Tibial nerve (tissue), 4 donors: ENCODE data around the gene MYO1H. TPM values are rescaled to one million over a fixed set of nuclear protein-coding genes. Genes with fewer than 3 reads are reported as not detected.

Experiments used
- DNase-seq, 2 donors: peaks; one replicate each; pipeline ENCODE4 v3.0.0-alpha.2; 2019; ENCODE audit warnings: low spot score in 2 of 2
- H3K27ac ChIP-seq, 4 donors: fragments of 200-600 bp; sonication (generic) in 3 of 4; one replicate each; pipeline ENCODE4 v1.5.1; 2017 to 2019; ENCODE audit warnings: mild to moderate bottlenecking in 1 of 4
- H3K27me3 ChIP-seq, 2 donors: fragments of 200-600 bp; sonication (generic) in 1 of 2; one replicate each; pipeline versions ENCODE4 v1.5.1 to v1.6.0; 2017 to 2019
- H3K36me3 ChIP-seq, 3 donors: fragments of 200-600 bp; sonication (generic); one replicate each; pipeline ENCODE4 v1.5.1; 2018 to 2019
- H3K4me1 ChIP-seq, 4 donors: fragments of 200-600 bp; sonication (generic) in 3 of 4; one replicate each; pipeline ENCODE4 v1.5.1; 2017 to 2019
- H3K4me3 ChIP-seq, 4 donors: fragments of 200-600 bp; sonication (generic) in 3 of 4; one replicate each; pipeline ENCODE4 v1.5.1; 2017 to 2019; ENCODE audit warnings: mild to moderate bottlenecking in 1 of 4, moderate library complexity in 1 of 4
- H3K9me3 ChIP-seq, 4 donors: fragments of 200-600 bp; sonication (generic) in 3 of 4; one replicate each; pipeline ENCODE4 v1.5.1; 2017 to 2019
- CTCF ChIP-seq, 5 experiments: fragments of 200-600 bp in 3 of 5; fragments of 450-650 bp in 2 of 5; sonication (generic) in 3 of 5; IDR thresholded peaks; one replicate each; pipeline ENCODE4 v1.5.1; 2016 to 2019; ENCODE audit warnings: antibody characterized with exemption in 5 of 5, mild to moderate bottlenecking in 3 of 5, moderate library complexity in 2 of 5
- EP300 ChIP-seq, 2 donors: sonication (generic); formaldehyde crosslinking; IDR thresholded peaks; one replicate each; pipeline ENCODE4 v1.6.1; 2017; ENCODE audit warnings: antibody characterized with exemption in 2 of 2, mild to moderate bottlenecking in 1 of 2
- POLR2A ChIP-seq, 2 donors: fragments of 450-650 bp; IDR thresholded peaks; one replicate each; pipeline ENCODE4 v1.6.1; 2017; ENCODE audit warnings: antibody characterized with exemption in 2 of 2, mild to moderate bottlenecking in 2 of 2, moderate library complexity in 2 of 2
- WGBS, 2 donors: methylation state at CpG; one replicate each; pipeline ENCODE4 v1.1.5; 2018; 5-methylcytosine and 5-hydroxymethylcytosine counted together
- total RNA-seq, 4 donors: library from RNA; depleted of rRNA; stranded (reverse); fragments of >200 nt; gene quantifications; one replicate each; pipeline ENCODE4 v1.1.0, GENCODE V29; 2016

MYO1H gene
- total RNA-seq, 4 donors from 2014 or later, result 0.20 TPM; not detected in 3

DNA sequence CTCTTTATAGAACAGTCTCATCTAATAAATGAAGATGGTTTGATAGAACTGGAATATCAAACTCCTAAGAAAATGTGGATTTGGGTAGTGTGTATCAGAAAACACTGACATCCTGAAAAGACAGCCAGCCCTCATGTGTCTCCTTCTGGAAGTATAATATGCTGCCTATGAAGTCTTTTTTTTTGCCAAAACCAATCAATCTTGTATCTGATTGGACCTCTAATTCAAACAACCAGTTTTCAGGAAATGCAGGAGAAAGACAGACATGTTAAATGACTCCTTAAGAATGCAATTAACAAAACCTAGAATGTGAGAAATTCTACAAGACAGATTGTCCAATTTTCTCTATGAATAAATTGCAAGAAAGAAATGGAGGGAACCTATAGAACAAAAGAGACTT, 34.3 kb downstream of the MYO1H start:
- Histone ChIP-seq H3K27ac (no peak overlapping the region), H3K4me1 (peaks cover 0 to 14% (median 0%) of the 10 kb centered on the region in 4 donors), H3K4me3 (no peak overlapping the region), H3K36me3 (no peaks in the 10 kb centered on the region), H3K9me3 (no peaks in the 10 kb centered on the region), H3K27me3 (peaks cover 0 to 14% of the 10 kb centered on the region in 2 donors)
- TF ChIP-seq CTCF (IDR thresholded peaks at IDR 0.05), result no peak
- no peak for TF ChIP-seq EP300 (IDR thresholded peaks at IDR 0.05)
- TF ChIP-seq POLR2A (IDR thresholded peaks at IDR 0.05), result no peak
- DNase-seq, result no peak

DNA sequence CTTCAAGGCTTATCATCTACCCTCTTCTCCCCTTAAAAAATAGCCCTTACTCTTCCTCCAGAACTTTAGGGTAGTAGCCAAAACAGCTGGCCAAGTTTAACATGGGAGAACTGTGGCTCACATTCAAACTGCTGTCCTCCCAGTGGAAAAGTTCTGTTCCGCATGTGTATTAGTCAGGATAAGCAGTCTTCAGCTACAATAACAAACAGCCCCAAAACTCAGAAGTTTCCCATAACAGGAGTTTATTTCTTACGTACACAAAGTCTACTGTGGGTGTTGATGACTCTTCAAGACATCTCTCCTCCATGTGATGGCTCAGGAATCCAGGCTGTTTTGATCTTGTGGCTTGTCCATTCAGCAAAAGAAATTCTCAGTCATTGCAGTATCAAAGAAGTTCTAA, 35.5 kb downstream of the MYO1H start:
- WGBS, 2 donors, result 70 to 91% methylated on average over 2 of the region's 2 CpGs
- Histone ChIP-seq H3K27ac (no peak overlapping the region), H3K4me1 (peaks cover 0 to 14% (median 0%) of the 10 kb centered on the region in 4 donors), H3K27me3 (peaks cover 0 to 12% of the 10 kb centered on the region in 2 donors), H3K36me3 (no peaks in the 10 kb centered on the region), H3K4me3 (no peak overlapping the region), H3K9me3 (no peaks in the 10 kb centered on the region)
- no peak for DNase-seq
- TF ChIP-seq CTCF (IDR thresholded peaks at IDR 0.05), result no peak
- no peak for TF ChIP-seq POLR2A (IDR thresholded peaks at IDR 0.05)
- TF ChIP-seq EP300 (IDR thresholded peaks at IDR 0.05), result no peak

- Histone ChIP-seq H3K27ac (peak overlapping the region in 1 of 4 donors; percentile 63), H3K9me3 (no peaks in the 10 kb centered on the region), H3K27me3 (peaks cover 0 to 6% of the 10 kb centered on the region in 2 donors), H3K36me3 (no peaks in the 10 kb centered on the region), H3K4me3 (no peak overlapping the region), H3K4me1 (peaks cover 0 to 14% (median 0%) of the 10 kb centered on the region in 4 donors)
- DNase-seq, result peak in 1 of 2 donors; percentile 19
- WGBS, 2 donors, result 18 to 26% methylated on average over 8 of the region's 8 CpGs
- no peak for TF ChIP-seq POLR2A (IDR thresholded peaks at IDR 0.05)
- peak in 1 of 2 donors; percentile 62 for TF ChIP-seq EP300 (IDR thresholded peaks at IDR 0.05)
- peak; percentile 34 to 69 (median 40) for TF ChIP-seq CTCF (IDR thresholded peaks at IDR 0.05)
Observed at GRCh38 chr12:109385339-109386058, 37.8 kb downstream of the MYO1H start.

- Histone ChIP-seq H3K9me3 (no peaks in the 10 kb centered on the region), H3K36me3 (no peaks in the 10 kb centered on the region), H3K4me3 (no peak overlapping the region), H3K27me3 (peaks cover 0 to 6% of the 10 kb centered on the region in 2 donors), H3K4me1 (peaks cover 0 to 14% (median 0%) of the 10 kb centered on the region in 4 donors), H3K27ac (peak overlapping the region in 1 of 4 donors; percentile 63)
- WGBS, 2 donors, result 21 to 26% methylated on average over 5 of the region's 5 CpGs
- DNase-seq, result no peak
- TF ChIP-seq EP300 (IDR thresholded peaks at IDR 0.05) (no peak), POLR2A (IDR thresholded peaks at IDR 0.05) (no peak), CTCF (IDR thresholded peaks at IDR 0.05) (no peak)
Observed at GRCh38 chr12:109386059-109386433, 38.3 kb downstream of the MYO1H start.

GRCh38 chr12:109387425-109388166, 39.9 kb downstream of the MYO1H start:
- Histone ChIP-seq H3K4me1 (peaks cover 0 to 14% (median 0%) of the 10 kb centered on the region in 4 donors), H3K9me3 (no peaks in the 10 kb centered on the region), H3K27me3 (no peaks in the 10 kb centered on the region), H3K27ac (no peak overlapping the region), H3K36me3 (no peaks in the 10 kb centered on the region), H3K4me3 (no peak overlapping the region)
- WGBS, 2 donors, result 56 to 59% methylated on average over 9 of the region's 9 CpGs
- no peak for DNase-seq
- TF ChIP-seq CTCF (IDR thresholded peaks at IDR 0.05) (peak in 3 of 5 experiments; percentile 11 to 31 (median 22)), POLR2A (IDR thresholded peaks at IDR 0.05) (no peak)
